SIG-M5 (cell line): ENCODE measurements around the gene KRT10.
"Not testable (repeated sequence)": the region's sequence is repeated elsewhere in the genome, so short reads cannot be mapped to it uniquely, and the experiment has no call there.

Experiments
- DNase-seq: peaks from one replicate; lab custom pipeline; 2025; lab: John Stamatoyannopoulos, UW

Gene KRT10

GRCh38 chr17:40822132-40822812 is at the start of gene KRT10:
KRT10 (minus strand) TSS chr17:40822614; CDS start chr17:40822585, 29 bp downstream.
- DNase-seq = no peak

GRCh38 chr17:40871316-40871715 is 48.9 kb upstream of the KRT10 start:
- DNase-seq = no peak

GRCh38 chr17:40870136-40870535 is 47.7 kb upstream of the KRT10 start:
- DNase-seq = no peak

GRCh38 chr17:40866838-40867237 is 44.4 kb upstream of the KRT10 start, which contains the start of gene KRT12:
KRT12 (minus strand) TSS chr17:40867223; CDS start chr17:40867186, 37 bp downstream.
- DNase-seq = no peak

GRCh38 chr17:40864661-40865390 is 42.4 kb upstream of the KRT10 start:
- DNase-seq = no peak

GRCh38 chr17:40862985-40863733 is 40.7 kb upstream of the KRT10 start:
- DNase-seq = no peak

GRCh38 chr17:40859536-40859935 is 37.1 kb upstream of the KRT10 start:
- DNase-seq = no peak

GRCh38 chr17:40858667-40859066 is 36.3 kb upstream of the KRT10 start:
- not testable (repeated sequence) for DNase-seq

GRCh38 chr17:40857535-40857934 is 35.1 kb upstream of the KRT10 start:
- DNase-seq = no peak

- no peak for DNase-seq
Measured at GRCh38 chr17:40854175-40854814, 31.9 kb upstream of the KRT10 start.

- no peak for DNase-seq
Measured at GRCh38 chr17:40852364-40852763, 29.9 kb upstream of the KRT10 start.

GRCh38 chr17:40850293-40850972 is 28.0 kb upstream of the KRT10 start:
- no peak for DNase-seq

- DNase-seq = no peak
Measured at GRCh38 chr17:40849723-40850122, 27.3 kb upstream of the KRT10 start.

- no peak for DNase-seq
Measured at GRCh38 chr17:40848583-40849235, 26.3 kb upstream of the KRT10 start.

GRCh38 chr17:40846515-40847144 is 24.2 kb upstream of the KRT10 start:
- DNase-seq = no peak

GRCh38 chr17:40844671-40845107 is 22.3 kb upstream of the KRT10 start:
- no peak for DNase-seq

GRCh38 chr17:40843242-40843641 is 20.8 kb upstream of the KRT10 start:
- DNase-seq = no peak

GRCh38 chr17:40841246-40841645 is 18.8 kb upstream of the KRT10 start:
- no peak for DNase-seq

GRCh38 chr17:40839194-40839593 is 16.8 kb upstream of the KRT10 start:
- DNase-seq = no peak

GRCh38 chr17:40836020-40836419 is 13.6 kb upstream of the KRT10 start:
- no peak for DNase-seq

- no peak for DNase-seq
Measured at GRCh38 chr17:40833882-40834281, 11.5 kb upstream of the KRT10 start.
